ENCODE measurements around the gene GLP2R.

- no peak for TF ChIP-seq POLR2A (IDR thresholded peaks at IDR 0.05)
- TF ChIP-seq CTCF (IDR thresholded peaks at IDR 0.05) = no peak
Measured at GRCh38 chr17:9776911-9777310, 48.8 kb upstream of the GLP2R start.
